ENCODE data around the gene NOC3L. TPM values are rescaled to one million over a fixed set of nuclear protein-coding genes. Genes with fewer than 3 reads are reported as not detected.

NOC3L gene
- total and polyA plus RNA-seq, 2 experiments from 2014 or later: 23.4 to 29.9 TPM

GRCh38 chr10:94300042-94300441 is 62.7 kb downstream of the NOC3L start:
- no peaks in the 10 kb centered on the region for H4K20me1 ChIP-seq (ENCODE audit: insufficient read depth)
- DNase-seq: no peak
- no peak overlapping the region for H2AFZ ChIP-seq
- no peak overlapping the region for H3K27ac ChIP-seq
- in situ Hi-C loops (cut with MboI): no loop called here
- TF ChIP-seq EZH2 (IDR thresholded peaks at IDR 0.05; ENCODE audit: insufficient read depth, poor library complexity, severe bottlenecking) (no peak), EZH2phosphoT487 (IDR thresholded peaks at IDR 0.05; ENCODE audit: insufficient read depth, low read depth) (no peak)
- H3K9me2 ChIP-seq (ENCODE audit: insufficient read depth): no peaks in the 10 kb centered on the region
- H3K79me2 ChIP-seq (ENCODE audit: insufficient read depth): no peaks in the 10 kb centered on the region
- H3K9ac ChIP-seq: no peak overlapping the region
- no peaks in the 10 kb centered on the region for H3K9me3 ChIP-seq (ENCODE audit: low read depth)
- H3K36me3 ChIP-seq (ENCODE audit: low read depth): no peaks in the 10 kb centered on the region
- 93 to 97% methylated on average over 3 of the region's 3 CpGs for WGBS, 2 experiments (ENCODE audit: low coverage in 1 of 2, low lambda C conversion rate in 2 of 2, missing lambda C conversion rate in 2 of 2)
- no peak overlapping the region for H3K4me2 ChIP-seq (ENCODE audit: unreplicated experiment)
- H3K4me1 ChIP-seq (ENCODE audit: insufficient read depth): peaks cover under 1% of the 10 kb centered on the region; the same call in 1 of the 2 replicates
- no peaks in the 10 kb centered on the region for H3K27me3 ChIP-seq (replicated peaks; ENCODE audit: insufficient read depth)
- no peaks in the 10 kb centered on the region for H3F3A ChIP-seq (ENCODE audit: insufficient read depth)
- no peak overlapping the region for H3K4me3 ChIP-seq

GRCh38 chr10:94299417-94299816 is 63.3 kb downstream of the NOC3L start:
- H3F3A ChIP-seq (ENCODE audit: insufficient read depth): no peaks in the 10 kb centered on the region
- DNase-seq: peak; percentile 13

DNA sequence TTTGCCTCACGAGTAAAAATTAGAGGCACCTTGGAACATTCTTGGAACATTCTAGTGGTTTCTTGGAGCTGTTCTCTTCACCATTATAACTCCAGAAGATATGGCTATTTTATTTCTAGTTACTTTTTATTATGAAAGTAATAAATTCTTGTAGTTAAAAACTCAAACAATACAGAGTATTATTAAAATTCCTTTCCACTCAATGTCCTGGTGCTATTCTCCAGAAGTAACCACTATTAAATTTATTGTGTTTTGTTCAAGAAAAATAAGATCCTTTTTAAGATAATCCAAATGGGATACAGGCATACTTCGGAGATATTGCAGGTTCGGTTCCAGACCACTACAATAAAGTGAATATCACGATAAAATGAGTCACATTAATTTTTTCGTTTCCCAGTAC is 68.6 kb downstream of the NOC3L start:
- Histone ChIP-seq H3K36me3 (ENCODE audit: low read depth) (no peaks in the 10 kb centered on the region), H3K4me3 (no peak overlapping the region), H3K27me3 (replicated peaks; ENCODE audit: insufficient read depth) (no peaks in the 10 kb centered on the region), H3K4me2 (ENCODE audit: unreplicated experiment) (no peak overlapping the region), H3K9me2 (ENCODE audit: insufficient read depth) (no peaks in the 10 kb centered on the region), H3K9ac (no peak overlapping the region), H2AFZ (no peak overlapping the region), H3K9me3 (ENCODE audit: low read depth) (no peaks in the 10 kb centered on the region), H3K27ac (no peak overlapping the region), H4K20me1 (ENCODE audit: insufficient read depth) (no peaks in the 10 kb centered on the region), H3K4me1 (ENCODE audit: insufficient read depth) (peaks cover 23% of the 10 kb centered on the region), H3F3A (ENCODE audit: insufficient read depth) (peaks cover 18% of the 10 kb centered on the region), H3K79me2 (ENCODE audit: insufficient read depth) (no peaks in the 10 kb centered on the region)
- WGBS, 2 experiments (ENCODE audit: low coverage in 1 of 2, low lambda C conversion rate in 2 of 2, missing lambda C conversion rate in 2 of 2): 60 to 70% methylated on average over 5 of the region's 5 CpGs
- in situ Hi-C loops (cut with MboI): no loop called here
- TF ChIP-seq EZH2 (IDR thresholded peaks at IDR 0.05; ENCODE audit: insufficient read depth, poor library complexity, severe bottlenecking) (no peak), EZH2phosphoT487 (IDR thresholded peaks at IDR 0.05; ENCODE audit: insufficient read depth, low read depth) (no peak)
- no peak for DNase-seq

More at GRCh38 chr10:94299417-94299816, 63.3 kb downstream of the NOC3L start:
- Histone ChIP-seq H3K27ac (no peak overlapping the region), H3K4me2 (ENCODE audit: unreplicated experiment) (no peak overlapping the region), H3K36me3 (ENCODE audit: low read depth) (no peaks in the 10 kb centered on the region), H3K9me3 (ENCODE audit: low read depth) (no peaks in the 10 kb centered on the region), H4K20me1 (ENCODE audit: insufficient read depth) (no peaks in the 10 kb centered on the region), H3K79me2 (ENCODE audit: insufficient read depth) (no peaks in the 10 kb centered on the region), H3K9ac (no peak overlapping the region), H2AFZ (no peak overlapping the region), H3K9me2 (ENCODE audit: insufficient read depth) (no peaks in the 10 kb centered on the region), H3K4me1 (ENCODE audit: insufficient read depth) (peaks cover 6% of the 10 kb centered on the region), H3K27me3 (replicated peaks; ENCODE audit: insufficient read depth) (no peaks in the 10 kb centered on the region), H3K4me3 (no peak overlapping the region)
- WGBS, 2 experiments (ENCODE audit: low coverage in 1 of 2, low lambda C conversion rate in 2 of 2, missing lambda C conversion rate in 2 of 2): 82 to 85% methylated on average over 3 of the region's 3 CpGs
- in situ Hi-C loops (cut with MboI): no loop called here
- TF ChIP-seq EZH2phosphoT487 (IDR thresholded peaks at IDR 0.05; ENCODE audit: insufficient read depth, low read depth) (no peak), EZH2 (IDR thresholded peaks at IDR 0.05; ENCODE audit: insufficient read depth, poor library complexity, severe bottlenecking) (no peak)

DNA sequence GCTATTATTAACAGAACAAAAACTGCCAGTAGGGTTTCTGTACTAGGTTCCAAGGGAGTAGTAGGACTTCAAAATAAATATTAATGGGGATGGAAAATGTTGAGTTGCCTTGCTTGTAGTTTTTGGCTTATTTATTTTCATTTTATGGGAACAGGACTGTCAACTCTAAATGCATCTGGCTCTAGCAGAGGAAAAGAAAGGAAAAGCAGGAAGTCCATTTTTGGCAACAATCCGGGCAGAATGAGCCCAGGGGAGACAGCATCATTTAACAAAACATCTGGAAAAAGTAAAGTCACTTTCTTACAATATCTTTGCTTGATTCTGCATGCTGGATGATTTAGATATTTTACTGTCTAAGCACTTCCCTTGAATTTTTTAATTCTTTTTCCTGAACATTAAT is 69.4 kb downstream of the NOC3L start:
- Histone ChIP-seq H3F3A (ENCODE audit: insufficient read depth) (peaks cover 18% of the 10 kb centered on the region), H3K27ac (no peak overlapping the region), H2AFZ (no peak overlapping the region), H3K4me1 (ENCODE audit: insufficient read depth) (peaks cover 23% of the 10 kb centered on the region), H3K79me2 (ENCODE audit: insufficient read depth) (no peaks in the 10 kb centered on the region), H3K36me3 (ENCODE audit: low read depth) (no peaks in the 10 kb centered on the region), H4K20me1 (ENCODE audit: insufficient read depth) (no peaks in the 10 kb centered on the region), H3K4me3 (no peak overlapping the region), H3K27me3 (replicated peaks; ENCODE audit: insufficient read depth) (no peaks in the 10 kb centered on the region), H3K9me3 (ENCODE audit: low read depth) (no peaks in the 10 kb centered on the region), H3K9me2 (ENCODE audit: insufficient read depth) (no peaks in the 10 kb centered on the region), H3K9ac (no peak overlapping the region), H3K4me2 (ENCODE audit: unreplicated experiment) (peak overlapping the region; percentile 5)
- peak; percentile 19 for DNase-seq
- TF ChIP-seq EZH2 (IDR thresholded peaks at IDR 0.05; ENCODE audit: insufficient read depth, poor library complexity, severe bottlenecking) (no peak), EZH2phosphoT487 (IDR thresholded peaks at IDR 0.05; ENCODE audit: insufficient read depth, low read depth) (no peak)
- 7 to 15% methylated on average over 1 of the region's 1 CpG for WGBS, 2 experiments (ENCODE audit: low coverage in 1 of 2, low lambda C conversion rate in 2 of 2, missing lambda C conversion rate in 2 of 2)
- in situ Hi-C loops (cut with MboI): no loop called here
